Measurements from ENCODE around the gene FAAP20.

DNA sequence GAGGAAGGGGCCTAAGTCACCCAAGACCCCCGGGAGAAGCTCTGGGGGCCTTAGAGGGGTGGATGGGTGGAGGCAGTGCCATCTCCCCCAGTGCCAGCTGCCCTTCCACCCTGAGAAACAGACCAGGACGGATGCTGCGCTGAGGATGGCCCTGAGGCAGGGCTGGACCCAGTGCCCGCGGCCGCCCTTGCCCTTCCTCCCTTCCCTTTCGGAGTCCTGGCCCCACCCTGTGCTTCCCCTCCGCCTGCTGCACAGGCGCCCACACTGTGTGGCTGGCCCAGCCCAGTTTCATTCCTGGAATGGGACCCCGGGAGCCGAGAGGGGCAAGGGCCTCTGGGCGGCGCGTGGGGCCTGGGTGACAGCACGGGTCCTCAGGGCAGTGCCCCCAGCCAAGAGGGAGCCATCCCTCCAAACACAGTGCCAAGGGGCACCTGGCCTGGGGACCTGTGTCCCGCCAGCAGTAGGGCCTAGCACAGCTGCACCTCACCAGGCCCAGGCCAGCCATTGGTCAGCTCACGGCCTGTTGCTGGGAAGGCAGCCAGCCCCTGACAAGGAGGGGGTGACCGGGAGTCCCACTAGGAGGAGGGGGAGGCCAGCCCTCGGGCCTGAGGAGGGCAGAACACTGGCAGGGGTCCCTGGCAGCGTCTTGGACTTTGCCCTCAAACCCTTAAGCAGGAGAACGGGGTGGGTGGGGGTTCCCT lies 20.1 kb upstream of the FAAP20 start:
- TF ChIP-seq, protein P1, sequence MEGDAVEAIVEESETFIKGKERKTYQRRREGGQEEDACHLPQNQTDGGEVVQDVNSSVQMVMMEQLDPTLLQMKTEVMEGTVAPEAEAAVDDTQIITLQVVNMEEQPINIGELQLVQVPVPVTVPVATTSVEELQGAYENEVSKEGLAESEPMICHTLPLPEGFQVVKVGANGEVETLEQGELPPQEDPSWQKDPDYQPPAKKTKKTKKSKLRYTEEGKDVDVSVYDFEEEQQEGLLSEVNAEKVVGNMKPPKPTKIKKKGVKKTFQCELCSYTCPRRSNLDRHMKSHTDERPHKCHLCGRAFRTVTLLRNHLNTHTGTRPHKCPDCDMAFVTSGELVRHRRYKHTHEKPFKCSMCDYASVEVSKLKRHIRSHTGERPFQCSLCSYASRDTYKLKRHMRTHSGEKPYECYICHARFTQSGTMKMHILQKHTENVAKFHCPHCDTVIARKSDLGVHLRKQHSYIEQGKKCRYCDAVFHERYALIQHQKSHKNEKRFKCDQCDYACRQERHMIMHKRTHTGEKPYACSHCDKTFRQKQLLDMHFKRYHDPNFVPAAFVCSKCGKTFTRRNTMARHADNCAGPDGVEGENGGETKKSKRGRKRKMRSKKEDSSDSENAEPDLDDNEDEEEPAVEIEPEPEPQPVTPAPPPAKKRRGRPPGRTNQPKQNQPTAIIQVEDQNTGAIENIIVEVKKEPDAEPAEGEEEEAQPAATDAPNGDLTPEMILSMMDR (IDR thresholded peaks at IDR 0.05) = no peak
- no peak for TF ChIP-seq CEBPB (IDR thresholded peaks at IDR 0.05)
- TF ChIP-seq RNF2 (IDR thresholded peaks at IDR 0.05; ENCODE audit: borderline replicate concordance, low read depth) = no peak
- no peak for TF ChIP-seq POLR2A (IDR thresholded peaks at IDR 0.05; ENCODE audit: low read length)
- TF ChIP-seq RCOR1 (IDR thresholded peaks at IDR 0.05; ENCODE audit: low read depth, low read length) = no peak
- TF ChIP-seq, protein P2, sequence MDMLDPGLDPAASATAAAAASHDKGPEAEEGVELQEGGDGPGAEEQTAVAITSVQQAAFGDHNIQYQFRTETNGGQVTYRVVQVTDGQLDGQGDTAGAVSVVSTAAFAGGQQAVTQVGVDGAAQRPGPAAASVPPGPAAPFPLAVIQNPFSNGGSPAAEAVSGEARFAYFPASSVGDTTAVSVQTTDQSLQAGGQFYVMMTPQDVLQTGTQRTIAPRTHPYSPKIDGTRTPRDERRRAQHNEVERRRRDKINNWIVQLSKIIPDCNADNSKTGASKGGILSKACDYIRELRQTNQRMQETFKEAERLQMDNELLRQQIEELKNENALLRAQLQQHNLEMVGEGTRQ (IDR thresholded peaks at IDR 0.05) = no peak
- no peak for TF ChIP-seq RAD21 (conservative IDR thresholded peaks at IDR 0.05 in 1 of 2, IDR thresholded peaks at IDR 0.05 in 1 of 2)
- TF ChIP-seq, protein P3, sequence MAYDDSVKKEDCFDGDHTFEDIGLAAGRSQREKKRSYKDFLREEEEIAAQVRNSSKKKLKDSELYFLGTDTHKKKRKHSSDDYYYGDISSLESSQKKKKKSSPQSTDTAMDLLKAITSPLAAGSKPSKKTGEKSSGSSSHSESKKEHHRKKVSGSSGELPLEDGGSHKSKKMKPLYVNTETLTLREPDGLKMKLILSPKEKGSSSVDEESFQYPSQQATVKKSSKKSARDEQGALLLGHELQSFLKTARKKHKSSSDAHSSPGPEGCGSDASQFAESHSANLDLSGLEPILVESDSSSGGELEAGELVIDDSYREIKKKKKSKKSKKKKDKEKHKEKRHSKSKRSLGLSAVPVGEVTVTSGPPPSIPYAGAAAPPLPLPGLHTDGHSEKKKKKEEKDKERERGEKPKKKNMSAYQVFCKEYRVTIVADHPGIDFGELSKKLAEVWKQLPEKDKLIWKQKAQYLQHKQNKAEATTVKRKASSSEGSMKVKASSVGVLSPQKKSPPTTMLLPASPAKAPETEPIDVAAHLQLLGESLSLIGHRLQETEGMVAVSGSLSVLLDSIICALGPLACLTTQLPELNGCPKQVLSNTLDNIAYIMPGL (CRISPR knock-in tag; IDR thresholded peaks at IDR 0.05; ENCODE audit: borderline replicate concordance) = no peak
